Activated CD8-positive, alpha-beta T cell treated with anti-CD3 and anti-CD28 coated beads for 36 hours (primary cell): Measurements from ENCODE around the gene FKBP15. TPM values are rescaled to one million over a fixed set of nuclear protein-coding genes. Genes with fewer than 3 reads are reported as not detected.
"Not testable (repeated sequence)": the region's sequence is repeated elsewhere in the genome, so short reads cannot be mapped to it uniquely, and the experiment has no call there.

Experiments
- ATAC-seq: fragments of 200-7000 bp; cut with Tn5 transposase; one replicate; pipeline ENCODE4 v1.10.0; 2021; ENCODE audit warnings: mild to moderate bottlenecking, moderate library complexity
- CTCF ChIA-PET: fragments of 350-600 bp; sonication (Branson Sonifier 250); formaldehyde crosslinking; loops from one replicate; lab custom pipeline; 2021; ENCODE audit warnings: antibody characterized with exemption; lab: Charles Lee
- POLR2A ChIA-PET: fragments of 350-600 bp; sonication (Branson Sonifier 250); formaldehyde crosslinking; loops from one replicate; lab custom pipeline; 2021; ENCODE audit warnings: antibody characterized with exemption; lab: Charles Lee
- DNase-seq: peaks from one replicate; pipeline ENCODE4 v3.0.0-alpha.2; 2020
- H3K27ac Mint-ChIP-seq: one replicate; pipeline ENCODE4 v1.8.0; 2021; ENCODE audit warnings: mild to moderate bottlenecking, mixed read lengths
- H3K27me3 Mint-ChIP-seq: one replicate; pipeline ENCODE4 v1.8.0; 2021; ENCODE audit warnings: mixed read lengths
- H3K36me3 Mint-ChIP-seq: one replicate; pipeline ENCODE4 v1.8.0; 2021; ENCODE audit warnings: low read depth, mixed read lengths
- H3K4me1 Mint-ChIP-seq: one replicate; pipeline ENCODE4 v1.8.0; 2021; ENCODE audit warnings: low read depth, mixed read lengths
- H3K4me3 Mint-ChIP-seq: one replicate; pipeline ENCODE4 v1.8.0; 2021; ENCODE audit warnings: mild to moderate bottlenecking, moderate library complexity, mixed read lengths
- H3K9me3 Mint-ChIP-seq: one replicate; pipeline ENCODE4 v1.8.0; 2021; ENCODE audit warnings: mixed read lengths
- intact Hi-C: fragments of 100-400 bp; cut with micrococcal nuclease; formaldehyde crosslinking; loops from one replicate; pipeline ENCODE4 v1.10.0; 2022
- total RNA-seq, 2 experiments: library from RNA; stranded (reverse); gene quantifications; one replicate each; pipeline ENCODE4 v1.2.3, GENCODE V29; 2021
- TF ChIP-seq, protein P1 (sequence below): fragments of 200-600 bp; IDR thresholded peaks from one replicate; pipeline ENCODE4 v1.8.0; 2022; ENCODE audit warnings: antibody characterized with exemption, mild to moderate bottlenecking

FKBP15 gene
- total RNA-seq, 2 experiments from 2014 or later: 32.5 to 33.7 TPM

DNA sequence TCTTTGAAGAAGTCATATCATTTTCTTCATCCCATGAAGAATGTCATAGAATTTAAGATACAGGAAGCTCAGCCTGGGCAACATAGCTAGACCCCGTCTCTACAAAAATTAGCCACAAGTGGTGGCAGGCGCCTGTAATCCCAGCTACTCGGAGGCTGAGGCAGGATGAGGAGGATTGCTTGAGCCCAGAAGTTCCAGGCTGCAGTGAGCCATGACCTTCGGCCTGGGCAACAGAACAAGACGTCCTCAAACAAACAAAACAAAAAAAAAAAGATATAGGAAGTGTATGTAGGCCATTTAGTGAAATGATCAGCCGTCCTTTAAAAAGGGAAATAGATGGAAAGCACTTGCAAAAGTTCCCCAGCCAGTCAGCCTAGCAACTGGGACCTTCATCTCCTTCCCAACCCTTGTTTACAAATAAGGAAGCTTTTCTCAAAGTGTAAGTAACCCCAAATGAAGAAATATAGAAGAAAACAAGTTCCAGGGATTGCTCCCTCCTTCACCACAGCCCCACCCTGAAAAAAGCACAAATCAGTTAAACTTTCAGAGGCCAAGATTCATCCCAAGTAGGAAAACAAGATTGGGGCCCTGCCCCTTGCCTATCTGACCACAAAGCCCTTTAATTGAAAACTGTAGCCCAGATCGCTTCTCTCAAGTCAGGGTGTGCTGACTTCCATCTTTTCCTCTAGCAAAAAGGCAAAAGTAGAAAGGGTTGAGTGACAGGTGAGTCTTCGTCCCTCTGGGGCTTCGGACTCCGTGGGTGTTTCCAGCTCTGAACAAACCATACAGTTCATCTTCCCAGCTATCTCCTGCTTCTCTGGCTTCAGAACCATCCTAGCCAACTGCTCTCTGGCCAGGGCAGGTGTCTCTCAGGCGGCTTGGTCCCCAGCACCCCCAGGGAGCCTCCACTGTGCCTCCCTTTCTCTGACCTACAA is 69.1 kb downstream of the FKBP15 start:
- intact Hi-C loops: no loop called here
- no peak for ATAC-seq
- peak overlapping the region; percentile 20 for H3K27ac Mint-ChIP-seq

DNA sequence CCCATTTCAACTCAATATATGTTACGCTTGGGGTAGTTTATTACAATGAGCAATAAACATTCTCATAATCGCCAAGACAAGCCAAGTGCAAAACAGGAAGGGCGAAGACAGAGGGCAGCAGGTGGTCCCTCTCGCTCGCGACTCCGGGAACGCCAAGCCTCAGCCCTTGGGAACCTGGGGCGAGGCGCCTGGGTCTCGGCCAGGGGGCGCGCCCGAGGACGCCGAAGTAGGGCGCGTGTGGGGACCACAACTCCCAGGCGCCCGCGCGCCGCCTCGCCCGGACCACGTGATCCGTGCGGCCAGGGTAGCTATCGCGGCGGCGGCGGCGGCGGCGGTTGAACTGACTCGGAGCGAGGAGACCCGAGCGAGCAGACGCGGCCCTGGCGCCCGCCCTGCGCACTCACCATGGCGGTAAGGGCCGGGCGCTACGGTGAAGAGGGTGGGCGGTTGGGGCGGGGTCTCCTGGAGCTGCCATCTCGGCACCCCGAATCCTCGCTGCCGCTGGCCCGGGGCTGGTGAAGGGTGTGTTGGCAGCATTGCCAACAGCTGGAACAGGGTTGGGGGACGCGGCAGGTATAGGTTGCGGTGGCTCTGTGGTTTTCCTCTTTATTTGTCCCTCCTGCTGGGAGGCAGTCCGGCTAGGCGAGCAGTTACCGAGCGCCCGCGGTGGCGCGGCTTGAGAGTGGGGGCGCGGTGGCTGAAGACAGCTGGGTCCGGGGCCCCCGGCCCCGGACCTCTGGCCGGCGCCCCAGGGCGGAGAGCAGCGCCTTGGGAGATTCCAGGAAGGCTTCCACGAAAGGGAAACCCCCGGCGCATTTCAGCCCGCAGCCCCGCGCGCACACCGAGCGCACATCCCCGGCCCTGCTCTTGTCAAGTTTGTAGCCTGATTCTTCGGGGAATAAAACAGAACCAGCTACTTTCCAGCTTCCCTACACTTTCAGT is 70.1 kb downstream of the FKBP15 start, which contains the start of gene SLC31A2:
TSS of gene SLC31A2 (plus strand) at position 338 of the 942 bp plus-strand sequence. CDS start at position 406, 68 bp downstream.
- POLR2A ChIA-PET: interaction anchor here (1.1 to 1.6 kb wide), 3 partner anchors 12 to 71 kb away, joined by 3 to 7 read pairs (median 5); partner anchors contain the start of genes FKBP15 and SLC31A1
- H3K4me3 Mint-ChIP-seq: peak within 1 kb of the TSS; percentile 78

More for the DNA sequence above, 69.1 kb downstream of the FKBP15 start:
- Mint-ChIP-seq H3K4me3 (peak overlapping the region; percentile 78), H3K9me3 (no peaks in the 10 kb centered on the region), H3K36me3 (no peaks in the 10 kb centered on the region), H3K4me1 (peaks cover 37% of the 10 kb centered on the region), H3K27me3 (no peaks in the 10 kb centered on the region)
- ChIA-PET POLR2A (interaction anchor here (1.5 to 1.6 kb wide), 2 partner anchors 11 to 70 kb away, joined by 5 to 7 read pairs; partner anchors contain the start of genes FKBP15 and SLC31A1), CTCF (interaction anchor here (0.6 to 3.5 kb wide), 7 partner anchors 8 to 503 kb away, joined by 3 to 28 read pairs (median 4); partner anchors contain the start of gene SLC31A1)
- TF ChIP-seq, protein P1, sequence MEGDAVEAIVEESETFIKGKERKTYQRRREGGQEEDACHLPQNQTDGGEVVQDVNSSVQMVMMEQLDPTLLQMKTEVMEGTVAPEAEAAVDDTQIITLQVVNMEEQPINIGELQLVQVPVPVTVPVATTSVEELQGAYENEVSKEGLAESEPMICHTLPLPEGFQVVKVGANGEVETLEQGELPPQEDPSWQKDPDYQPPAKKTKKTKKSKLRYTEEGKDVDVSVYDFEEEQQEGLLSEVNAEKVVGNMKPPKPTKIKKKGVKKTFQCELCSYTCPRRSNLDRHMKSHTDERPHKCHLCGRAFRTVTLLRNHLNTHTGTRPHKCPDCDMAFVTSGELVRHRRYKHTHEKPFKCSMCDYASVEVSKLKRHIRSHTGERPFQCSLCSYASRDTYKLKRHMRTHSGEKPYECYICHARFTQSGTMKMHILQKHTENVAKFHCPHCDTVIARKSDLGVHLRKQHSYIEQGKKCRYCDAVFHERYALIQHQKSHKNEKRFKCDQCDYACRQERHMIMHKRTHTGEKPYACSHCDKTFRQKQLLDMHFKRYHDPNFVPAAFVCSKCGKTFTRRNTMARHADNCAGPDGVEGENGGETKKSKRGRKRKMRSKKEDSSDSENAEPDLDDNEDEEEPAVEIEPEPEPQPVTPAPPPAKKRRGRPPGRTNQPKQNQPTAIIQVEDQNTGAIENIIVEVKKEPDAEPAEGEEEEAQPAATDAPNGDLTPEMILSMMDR: no peak
- DNase-seq: no peak

DNA sequence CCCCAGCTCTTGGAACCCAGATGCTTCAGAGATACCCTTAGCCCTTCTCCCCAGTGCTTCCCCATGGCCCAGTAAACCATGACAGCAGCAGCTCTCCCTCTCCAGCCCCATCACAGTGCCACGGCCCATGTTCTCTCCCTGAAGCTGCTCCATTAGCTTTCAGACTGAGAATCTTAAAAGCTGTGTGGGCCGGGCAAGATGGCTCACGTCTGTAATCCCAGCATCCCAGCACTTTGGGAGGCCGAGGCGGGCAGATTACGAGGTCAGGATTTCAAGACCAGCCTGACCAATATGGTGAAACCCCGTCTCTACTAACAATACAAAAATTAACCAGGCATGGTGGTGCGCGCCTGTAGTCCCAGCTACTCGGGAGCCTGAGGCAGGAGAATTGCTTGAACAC is 71.5 kb downstream of the FKBP15 start:
- H3K9me3 Mint-ChIP-seq, H3K4me3 Mint-ChIP-seq, H3K27me3 Mint-ChIP-seq, DNase-seq, intact Hi-C loops, H3K27ac Mint-ChIP-seq, ATAC-seq, H3K36me3 Mint-ChIP-seq: not testable (repeated sequence)
- CTCF ChIA-PET: interaction anchor here (1.0 to 3.5 kb wide), 3 partner anchors 18 to 247 kb away, joined by 3 to 28 read pairs (median 4); no protein-coding TSS in a partner anchor
- POLR2A ChIA-PET: interaction anchor here (0.9 kb wide), 1 partner anchor 10 kb away, joined by 3 read pairs; no protein-coding TSS in a partner anchor
- H3K4me1 Mint-ChIP-seq: peaks cover 13% of the 10 kb centered on the region

More for the DNA sequence above, 70.1 kb downstream of the FKBP15 start, which contains the start of gene SLC31A2:
- TF ChIP-seq, protein P1: peak; percentile 36
- intact Hi-C loops: no loop called here
- Mint-ChIP-seq H3K36me3 (no peaks in the 10 kb centered on the region), H3K27ac (peak within 1 kb of the TSS; percentile 61), H3K27me3 (no peaks in the 10 kb centered on the region), H3K9me3 (no peaks in the 10 kb centered on the region), H3K4me1 (peaks cover 27% of the 10 kb centered on the region)
- peak; percentile 95 for ATAC-seq
- CTCF ChIA-PET: interaction anchor here (0.6 to 3.5 kb wide), 9 partner anchors 9 to 504 kb away, joined by 3 to 28 read pairs (median 4); partner anchors contain the start of gene SLC31A1
- peak; percentile 93 for DNase-seq

DNA sequence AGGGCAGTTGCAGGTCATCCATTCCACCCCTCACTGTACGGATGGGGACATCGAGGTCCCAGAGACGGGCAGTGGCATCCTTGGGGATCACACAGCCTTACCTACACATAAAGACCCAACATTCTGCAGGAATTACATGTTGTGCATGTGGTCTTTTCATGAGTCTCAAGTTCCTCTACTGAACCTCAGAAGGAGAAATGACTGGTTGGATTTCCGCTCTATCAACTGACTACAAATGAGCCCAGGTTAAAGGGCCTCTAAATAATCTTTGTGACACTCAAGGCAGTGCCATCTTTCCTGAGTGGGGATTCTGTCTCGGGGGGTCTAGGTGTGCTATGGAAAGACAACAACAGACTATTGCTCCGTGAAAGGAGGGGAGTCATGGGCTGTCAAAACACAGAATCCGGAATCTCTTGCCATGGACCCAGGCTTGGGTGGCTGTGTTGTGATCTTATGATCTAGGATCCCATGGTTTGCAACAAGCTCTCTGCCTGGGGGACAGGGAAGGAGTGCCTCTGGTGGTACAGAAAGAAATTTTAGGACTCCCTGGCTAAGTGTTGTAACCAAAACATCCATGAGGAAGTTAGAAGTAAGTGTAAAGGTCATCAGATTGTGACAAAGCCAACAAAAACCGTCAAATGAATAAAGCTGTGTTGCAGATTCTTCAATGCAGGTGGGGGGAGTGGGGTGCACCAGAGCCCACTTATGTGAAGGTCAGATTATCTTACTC is 72.1 kb downstream of the FKBP15 start:
- DNase-seq: no peak
- ATAC-seq: no peak
- CTCF ChIA-PET: interaction anchor here (1.1 to 3.5 kb wide), 2 partner anchors 37 to 246 kb away, joined by 4 to 28 read pairs; no protein-coding TSS in a partner anchor
- peaks cover 5% of the 10 kb centered on the region for H3K27me3 Mint-ChIP-seq
- POLR2A ChIA-PET: no interaction called here
- TF ChIP-seq, protein P1: no peak
- H3K4me1 Mint-ChIP-seq: peaks cover 13% of the 10 kb centered on the region
- no peak overlapping the region for H3K27ac Mint-ChIP-seq
- no peaks in the 10 kb centered on the region for H3K9me3 Mint-ChIP-seq
- no peaks in the 10 kb centered on the region for H3K36me3 Mint-ChIP-seq
- intact Hi-C loops: no loop called here
- no peak overlapping the region for H3K4me3 Mint-ChIP-seq
